Colonic mucosa (tissue), 4 donors: Measurements from ENCODE around the gene ENTR1. TPM values are rescaled to one million over a fixed set of nuclear protein-coding genes. Genes with fewer than 3 reads are reported as not detected.

Experiments
- DNase-seq: peaks from one replicate; pipeline ENCODE4 v3.0.0-alpha.2; 2020
- H3K27ac ChIP-seq: fragments of 200-600 bp; one replicate; pipeline ENCODE4 v1.8.0; 2021
- H3K27me3 ChIP-seq: fragments of 200-600 bp; one replicate; pipeline ENCODE4 v1.8.0; 2021
- H3K36me3 ChIP-seq: fragments of 200-600 bp; one replicate; pipeline ENCODE4 v1.8.0; 2021
- H3K4me1 ChIP-seq: fragments of 200-600 bp; one replicate; pipeline ENCODE4 v1.8.0; 2021; ENCODE audit warnings: mild to moderate bottlenecking
- H3K4me3 ChIP-seq: fragments of 200-600 bp; one replicate; pipeline ENCODE4 v1.8.0; 2021
- H3K9ac ChIP-seq, 2 donors: one replicate each; pipeline ENCODE4 v1.7.0; 2013; ENCODE audit warnings: control low read depth in 2 of 2, low read depth in 2 of 2, low read length in 2 of 2
- H3K9me3 ChIP-seq: fragments of 200-600 bp; one replicate; pipeline ENCODE4 v1.8.0; 2021
- CTCF ChIP-seq: fragments of 200-600 bp; IDR thresholded peaks from one replicate; pipeline ENCODE4 v1.8.0; 2022; ENCODE audit warnings: antibody characterized with exemption, mild to moderate bottlenecking
- intact Hi-C: fragments of 100-400 bp; cut with DNase I; formaldehyde crosslinking; loops from one replicate; pipeline ENCODE4 v1.14.1; 2022
- total RNA-seq, 2 donors: library from RNA; stranded (reverse); fragmentation: NEBNext Ultra II Directional in 1 of 2; extraction: Animal tissue kit (Norgen Biotek cat#: 25700) in 1 of 2; gene quantifications; one replicate each; pipeline ENCODE4 v1.2.1, GENCODE V29; 2021
- donor health status: healthy.
- donor health status: DM: no; HTN: no; CAD: no.
- donor health status: DM: no; HTN: no; CAD: no.

Gene ENTR1
- total RNA-seq, 2 donors from 2014 or later: 24.5 to 48.4 TPM

- Histone ChIP-seq H3K4me3 (no peak overlapping the region), H3K9me3 (no peaks in the 10 kb centered on the region), H3K27ac (no peak overlapping the region), H3K27me3 (no peaks in the 10 kb centered on the region), H3K36me3 (peaks cover 6% of the 10 kb centered on the region), H3K4me1 (no peaks in the 10 kb centered on the region), H3K9ac (no peak overlapping the region)
- TF ChIP-seq CTCF: no peak
- intact Hi-C loops: no loop called here
- DNase-seq: no peak
Measured at GRCh38 chr9:136423432-136424146, 13.2 kb upstream of the ENTR1 start.

GRCh38 chr9:136422876-136423275 is 12.5 kb upstream of the ENTR1 start:
- H3K36me3 ChIP-seq: peaks cover 13% of the 10 kb centered on the region
- no peaks in the 10 kb centered on the region for H3K9me3 ChIP-seq
- H3K4me1 ChIP-seq: no peaks in the 10 kb centered on the region
- H3K9ac ChIP-seq: no peak overlapping the region
- DNase-seq: no peak
- H3K27ac ChIP-seq: no peak overlapping the region
- TF ChIP-seq CTCF: no peak
- no peaks in the 10 kb centered on the region for H3K27me3 ChIP-seq
- intact Hi-C loops: no loop called here
- no peak overlapping the region for H3K4me3 ChIP-seq

- intact Hi-C loops: no loop called here
- Histone ChIP-seq H3K4me3 (no peak overlapping the region), H3K9me3 (no peaks in the 10 kb centered on the region), H3K36me3 (peaks cover 15% of the 10 kb centered on the region), H3K27me3 (no peaks in the 10 kb centered on the region), H3K27ac (no peak overlapping the region), H3K4me1 (no peaks in the 10 kb centered on the region), H3K9ac (no peak overlapping the region)
- no peak for TF ChIP-seq CTCF
- no peak for DNase-seq
Measured at GRCh38 chr9:136421791-136422190, 11.4 kb upstream of the ENTR1 start.

GRCh38 chr9:136419092-136419420 is 8.6 kb upstream of the ENTR1 start:
- no peaks in the 10 kb centered on the region for H3K27me3 ChIP-seq
- no peaks in the 10 kb centered on the region for H3K4me1 ChIP-seq
- no peak overlapping the region for H3K9ac ChIP-seq
- no peak for TF ChIP-seq CTCF
- DNase-seq: no peak
- peaks cover 15% of the 10 kb centered on the region for H3K36me3 ChIP-seq
- no peaks in the 10 kb centered on the region for H3K9me3 ChIP-seq
- intact Hi-C loops: no loop called here
- no peak overlapping the region for H3K27ac ChIP-seq
- H3K4me3 ChIP-seq: no peak overlapping the region

GRCh38 chr9:136418182-136419091 is 8.0 kb upstream of the ENTR1 start:
- no peak overlapping the region for H3K9ac ChIP-seq

More at GRCh38 chr9:136418182-136419091, 8.0 kb upstream of the ENTR1 start:
- no peak for TF ChIP-seq CTCF
- intact Hi-C loops: no loop called here
- Histone ChIP-seq H3K9me3 (no peaks in the 10 kb centered on the region), H3K4me1 (no peaks in the 10 kb centered on the region), H3K36me3 (peaks cover 18% of the 10 kb centered on the region), H3K27ac (no peak overlapping the region), H3K27me3 (no peaks in the 10 kb centered on the region), H3K4me3 (no peak overlapping the region)
- no peak for DNase-seq
